ENCODE data around the gene SERPINA1.
"Not testable (repeated sequence)": the region's sequence is repeated elsewhere in the genome, so short reads cannot be mapped to it uniquely, and the experiment has no call there.

The SERPINA1 gene

GRCh38 chr14:94388384-94389103, at the start of gene SERPINA1:
TSS of gene SERPINA1 (minus strand) at chr14:94388602. CDS start at chr14:94383237, 5,365 bp downstream.
- no peak for DNase-seq (ENCODE audit: low read depth in 2 of 2)

- DNase-seq (ENCODE audit: low read depth in 2 of 2): no peak
Measured at GRCh38 chr14:94428610-94429009, 40.2 kb upstream of the SERPINA1 start.

- DNase-seq (ENCODE audit: low read depth in 2 of 2): no peak
Measured at GRCh38 chr14:94427016-94427613, 38.7 kb upstream of the SERPINA1 start.

- DNase-seq (ENCODE audit: low read depth in 2 of 2): no peak
Measured at GRCh38 chr14:94426526-94426925, 38.1 kb upstream of the SERPINA1 start.

- no peak for DNase-seq (ENCODE audit: low read depth in 2 of 2)
Measured at GRCh38 chr14:94424371-94424770, 36.0 kb upstream of the SERPINA1 start.

GRCh38 chr14:94423453-94424056, 35.2 kb upstream of the SERPINA1 start:
- peak; percentile 26 to 37 for DNase-seq (ENCODE audit: low read depth in 2 of 2)

GRCh38 chr14:94421316-94421715, 32.9 kb upstream of the SERPINA1 start:
- no peak for DNase-seq (ENCODE audit: low read depth in 2 of 2)

- not testable (repeated sequence) for DNase-seq (ENCODE audit: low read depth in 2 of 2)
Measured at GRCh38 chr14:94417497-94418205, 29.2 kb upstream of the SERPINA1 start.

GRCh38 chr14:94412671-94413638, 24.6 kb upstream of the SERPINA1 start:
- no peak for DNase-seq (ENCODE audit: low read depth in 2 of 2)

- no peak for DNase-seq (ENCODE audit: low read depth in 2 of 2)
Measured at GRCh38 chr14:94411638-94412037, 23.2 kb upstream of the SERPINA1 start.

GRCh38 chr14:94409430-94409829, 21.0 kb upstream of the SERPINA1 start:
- not testable (repeated sequence) for DNase-seq (ENCODE audit: low read depth in 2 of 2)

- DNase-seq (ENCODE audit: low read depth in 2 of 2): no peak
Measured at GRCh38 chr14:94408546-94409095, 20.2 kb upstream of the SERPINA1 start.

GRCh38 chr14:94407906-94408305, 19.5 kb upstream of the SERPINA1 start:
- no peak for DNase-seq (ENCODE audit: low read depth in 2 of 2)

- DNase-seq (ENCODE audit: low read depth in 2 of 2): no peak
Measured at GRCh38 chr14:94406910-94407309, 18.5 kb upstream of the SERPINA1 start.

- DNase-seq (ENCODE audit: low read depth in 2 of 2): no peak
Measured at GRCh38 chr14:94405486-94405885, 17.1 kb upstream of the SERPINA1 start.

- DNase-seq (ENCODE audit: low read depth in 2 of 2): no peak
Measured at GRCh38 chr14:94404561-94404960, 16.2 kb upstream of the SERPINA1 start.

- DNase-seq (ENCODE audit: low read depth in 2 of 2): no peak
Measured at GRCh38 chr14:94403312-94403932, 15.0 kb upstream of the SERPINA1 start.

GRCh38 chr14:94401083-94401482, 12.7 kb upstream of the SERPINA1 start:
- DNase-seq (ENCODE audit: low read depth in 2 of 2): no peak

GRCh38 chr14:94400422-94400841, 12.0 kb upstream of the SERPINA1 start:
- DNase-seq (ENCODE audit: low read depth in 2 of 2): no peak

- no peak for DNase-seq (ENCODE audit: low read depth in 2 of 2)
Measured at GRCh38 chr14:94398536-94398935, 10.1 kb upstream of the SERPINA1 start.

GRCh38 chr14:94398182-94398479, 9.7 kb upstream of the SERPINA1 start:
- DNase-seq (ENCODE audit: low read depth in 2 of 2): no peak

Data from fibroblast of skin of left quadriceps (primary cell).